Measurements from ENCODE around the gene NDUFB10.

GRCh38 chr16:1976216-1976520, 16.8 kb downstream of the NDUFB10 start:
- TF ChIP-seq LEF1 (IDR thresholded peaks at IDR 0.05; ENCODE audit: borderline replicate concordance) (no peak), CTBP1 (IDR thresholded peaks at IDR 0.05; ENCODE audit: borderline replicate concordance) (no peak), TARDBP (IDR thresholded peaks at IDR 0.05) (no peak), SP1 (IDR thresholded peaks at IDR 0.05) (no peak), ZNF384 (IDR thresholded peaks at IDR 0.05) (no peak), FOXM1 (IDR thresholded peaks at IDR 0.05; ENCODE audit: borderline replicate concordance) (no peak), FOXK2 (IDR thresholded peaks at IDR 0.05) (no peak), NFRKB (IDR thresholded peaks at IDR 0.05) (no peak), ARNT (IDR thresholded peaks at IDR 0.05) (no peak), PKNOX1 (IDR thresholded peaks at IDR 0.05) (no peak), BHLHE40 (IDR thresholded peaks at IDR 0.05; ENCODE audit: borderline replicate concordance) (no peak), L3MBTL2 (conservative IDR thresholded peaks at IDR 0.05) (no peak)

Data from HEK293T (cell line).